Mesendoderm (in vitro differentiated cells): ENCODE data around the gene S100A7.

Experiments
- DNase-seq: peaks from one replicate; pipeline ENCODE4 v3.0.0; 2013
- H2AK5ac ChIP-seq: 2 replicates; pipeline ENCODE4 v1.6.1; 2013; ENCODE audit warnings: low read length, inconsistent platforms
- H2BK120ac ChIP-seq: 2 replicates; pipeline ENCODE4 v1.6.1; 2013; ENCODE audit warnings: low read depth, mild to moderate bottlenecking, low read length, moderate library complexity, mixed read lengths
- H2BK15ac ChIP-seq: replicated peaks from 2 replicates; pipeline ENCODE4 v1.6.1; 2013; ENCODE audit warnings: low read depth, mild to moderate bottlenecking, moderate library complexity
- H2BK5ac ChIP-seq: 2 replicates; pipeline ENCODE4 v1.6.1; 2013; ENCODE audit warnings: low read length, inconsistent platforms
- H3K18ac ChIP-seq: 2 replicates; pipeline ENCODE4 v1.6.1; 2013; ENCODE audit warnings: mild to moderate bottlenecking, low read length, mixed read lengths
- H3K23ac ChIP-seq: one replicate; pipeline ENCODE4 v1.6.1; 2013; ENCODE audit warnings: low read length
- H3K27ac ChIP-seq: 2 replicates; pipeline ENCODE4 v1.5.1; 2013; ENCODE audit warnings: low read depth, mild to moderate bottlenecking, inconsistent platforms, low read length, moderate library complexity
- H3K27me3 ChIP-seq: 2 replicates; pipeline ENCODE4 v1.6.1; 2013; ENCODE audit warnings: low read length, control low read depth, mild to moderate bottlenecking, inconsistent platforms; ENCODE audit not compliant: insufficient read depth, poor library complexity
- H3K36me3 ChIP-seq: 2 replicates; pipeline ENCODE4 v1.6.1; 2013; ENCODE audit warnings: low read length, inconsistent platforms; ENCODE audit not compliant: control insufficient read depth, insufficient read depth
- H3K4ac ChIP-seq: one replicate; pipeline ENCODE4 v1.6.1; 2013; ENCODE audit warnings: low read depth, mild to moderate bottlenecking, low read length, moderate library complexity
- H3K4me1 ChIP-seq: 2 replicates; pipeline ENCODE4 v1.6.1; 2013; ENCODE audit warnings: low read depth, low read length, inconsistent platforms; ENCODE audit not compliant: control insufficient read depth
- H3K4me2 ChIP-seq: 2 replicates; pipeline ENCODE4 v1.6.1; 2013; ENCODE audit warnings: low read length
- H3K4me3 ChIP-seq: 2 replicates; pipeline ENCODE4 v1.5.1; 2013; ENCODE audit warnings: mild to moderate bottlenecking, low read length
- H3K56ac ChIP-seq: one replicate; pipeline ENCODE4 v1.6.1; 2013; ENCODE audit warnings: low read length
- H3K79me1 ChIP-seq: 2 replicates; pipeline ENCODE4 v1.6.1; 2013; ENCODE audit warnings: low read length, inconsistent platforms
- H3K79me2 ChIP-seq: 2 replicates; pipeline ENCODE4 v1.6.1; 2013; ENCODE audit warnings: mild to moderate bottlenecking, low read length; ENCODE audit not compliant: control insufficient read depth, insufficient read depth
- H3K9ac ChIP-seq: 2 replicates; pipeline ENCODE4 v1.6.1; 2013; ENCODE audit warnings: low read length, inconsistent platforms
- H4K5ac ChIP-seq: one replicate; pipeline ENCODE4 v1.6.1; 2013; ENCODE audit warnings: low read length
- H4K8ac ChIP-seq: one replicate; pipeline ENCODE4 v1.6.1; 2013; ENCODE audit warnings: low read depth, mild to moderate bottlenecking, control low read depth, low read length, moderate library complexity
- WGBS: extraction: QIAGEN DNeasy Blood & Tissue Kit; methylation state at CpG from one replicate; pipeline ENCODE4 v1.1.7; 2013; ENCODE audit warnings: low lambda C conversion rate, missing lambda C conversion rate; ENCODE audit not compliant: insufficient coverage; ENCODE audit errors: extremely low coverage; 5-methylcytosine and 5-hydroxymethylcytosine counted together

Gene S100A7

DNA sequence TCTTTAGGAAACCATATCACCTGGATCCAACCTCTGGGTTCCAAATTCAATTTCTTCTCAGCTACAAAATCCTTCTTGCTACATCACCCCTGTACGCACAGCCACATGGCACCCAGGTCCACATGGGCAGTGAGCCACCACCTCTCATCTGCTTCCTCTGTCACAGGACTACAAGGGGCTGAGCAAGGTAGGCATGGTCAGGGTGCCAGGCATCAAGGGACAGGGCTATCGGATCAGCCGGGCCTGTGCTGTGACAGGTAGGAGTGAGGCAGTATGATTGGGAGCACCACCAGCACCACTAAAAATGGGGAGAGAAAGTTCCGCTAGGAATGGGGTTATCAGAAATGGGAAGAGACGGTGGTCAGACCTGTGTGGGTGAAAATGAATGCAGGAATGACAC lies 45.9 kb upstream of the S100A7 start:
- H3K36me3 ChIP-seq: no peaks in the 10 kb centered on the region
- no peaks in the 10 kb centered on the region for H3K4me1 ChIP-seq
- no peak overlapping the region for H4K8ac ChIP-seq
- no peaks in the 10 kb centered on the region for H3K27me3 ChIP-seq
- H3K27ac ChIP-seq: no peak overlapping the region
- H3K9ac ChIP-seq: no peak overlapping the region
- DNase-seq: no peak
- no peaks in the 10 kb centered on the region for H3K79me2 ChIP-seq
- WGBS: no CpG with 5 or more reads among the region's 5 CpGs
- H4K5ac ChIP-seq: no peak overlapping the region
- H3K4me3 ChIP-seq: no peak overlapping the region
- H3K23ac ChIP-seq: no peak overlapping the region
- H3K56ac ChIP-seq: peak overlapping the region; percentile 22
- no peak overlapping the region for H2BK15ac ChIP-seq
- no peaks in the 10 kb centered on the region for H3K79me1 ChIP-seq
- no peak overlapping the region for H3K18ac ChIP-seq
- no peak overlapping the region for H2BK5ac ChIP-seq
- H2AK5ac ChIP-seq: no peak overlapping the region
- H3K4ac ChIP-seq: no peak overlapping the region
- H3K4me2 ChIP-seq: no peak overlapping the region
- H2BK120ac ChIP-seq: no peak overlapping the region

DNA sequence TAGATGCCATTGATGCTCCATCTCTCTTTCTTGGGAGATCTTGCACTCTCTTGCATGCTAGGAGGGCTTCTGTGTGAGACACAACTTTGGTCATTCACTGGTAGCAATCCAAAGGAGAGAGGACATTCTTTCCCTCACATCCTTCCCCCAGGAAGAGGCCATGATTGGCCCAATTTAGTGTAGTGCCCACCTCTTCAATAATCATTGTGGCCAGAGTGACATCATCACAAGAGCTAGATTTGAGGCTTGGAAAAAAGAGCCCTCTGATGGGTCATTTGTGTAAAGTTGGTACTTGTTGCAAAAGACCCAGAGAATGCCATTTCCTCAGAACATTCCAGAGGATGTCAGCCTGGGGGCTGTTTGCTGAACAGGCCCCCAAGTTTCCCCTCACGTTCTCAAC lies 45.1 kb upstream of the S100A7 start:
- no CpG with 5 or more reads among the region's 1 CpG for WGBS
- H2AK5ac ChIP-seq: no peak overlapping the region

DNA sequence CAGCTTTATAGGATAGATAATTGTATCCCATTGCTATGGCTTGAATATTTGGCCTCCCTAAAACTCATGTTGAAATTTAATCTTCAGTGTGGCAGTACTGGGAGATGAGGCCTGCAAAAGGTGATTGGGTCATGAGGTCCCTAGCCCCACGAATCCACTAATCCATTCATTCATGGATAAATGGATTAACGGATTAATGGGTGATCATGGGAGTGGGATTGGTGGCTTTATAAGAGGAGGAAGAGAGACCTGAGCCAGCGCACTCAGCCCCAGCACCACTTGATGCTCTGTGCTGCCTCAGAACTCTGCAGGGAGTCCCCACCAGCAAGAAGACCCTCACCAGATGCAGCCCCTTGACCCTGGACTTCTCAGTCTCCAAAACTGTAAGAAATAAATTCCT lies 43.3 kb upstream of the S100A7 start:
- DNase-seq: no peak

More for the DNA sequence above, 45.1 kb upstream of the S100A7 start:
- Histone ChIP-seq H3K9ac (no peak overlapping the region), H3K4me3 (no peak overlapping the region), H3K27ac (no peak overlapping the region), H3K79me2 (no peaks in the 10 kb centered on the region), H2BK15ac (no peak overlapping the region), H3K36me3 (no peaks in the 10 kb centered on the region), H3K56ac (no peak overlapping the region), H4K5ac (no peak overlapping the region), H2BK120ac (no peak overlapping the region), H3K27me3 (no peaks in the 10 kb centered on the region), H3K79me1 (no peaks in the 10 kb centered on the region), H3K4me2 (no peak overlapping the region), H3K4me1 (no peaks in the 10 kb centered on the region), H3K4ac (no peak overlapping the region), H2BK5ac (no peak overlapping the region), H3K23ac (no peak overlapping the region), H4K8ac (no peak overlapping the region), H3K18ac (no peak overlapping the region)
- no peak for DNase-seq

DNA sequence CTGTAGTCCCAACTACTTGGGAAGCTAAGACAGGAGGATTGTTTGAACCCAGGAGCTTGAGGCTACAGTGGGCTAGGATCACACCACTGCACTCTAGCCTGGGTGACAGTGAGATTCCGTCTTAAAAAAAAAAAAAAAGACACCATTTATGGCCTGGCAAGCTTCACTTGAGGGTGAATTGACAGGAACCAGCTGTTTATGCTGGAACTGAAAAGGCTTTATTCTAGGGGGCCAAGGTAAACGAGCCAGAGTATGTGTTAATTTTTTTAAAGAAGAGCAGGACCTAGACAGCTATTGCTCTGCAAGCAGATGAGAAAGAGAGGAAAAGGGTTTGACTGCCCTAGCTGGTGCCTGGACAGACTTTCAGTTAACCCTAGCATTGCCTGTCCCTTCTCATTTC lies 38.3 kb upstream of the S100A7 start:
- no peak overlapping the region for H3K56ac ChIP-seq
- no peak overlapping the region for H3K27ac ChIP-seq
- no peak overlapping the region for H3K18ac ChIP-seq
- no peak overlapping the region for H2BK120ac ChIP-seq
- H2BK15ac ChIP-seq: no peak overlapping the region
- DNase-seq: no peak
- H2AK5ac ChIP-seq: no peak overlapping the region
- H3K79me2 ChIP-seq: no peaks in the 10 kb centered on the region
- H3K23ac ChIP-seq: no peak overlapping the region
- no peaks in the 10 kb centered on the region for H3K36me3 ChIP-seq
- H3K4ac ChIP-seq: no peak overlapping the region
- no peaks in the 10 kb centered on the region for H3K27me3 ChIP-seq
- H3K79me1 ChIP-seq: no peaks in the 10 kb centered on the region
- H3K4me2 ChIP-seq: no peak overlapping the region
- no peak overlapping the region for H4K8ac ChIP-seq
- H2BK5ac ChIP-seq: no peak overlapping the region
- no CpG with 5 or more reads among the region's 2 CpGs for WGBS
- no peak overlapping the region for H3K4me3 ChIP-seq
- H4K5ac ChIP-seq: no peak overlapping the region
- no peaks in the 10 kb centered on the region for H3K4me1 ChIP-seq
- no peak overlapping the region for H3K9ac ChIP-seq

More for the DNA sequence above, 43.3 kb upstream of the S100A7 start:
- Histone ChIP-seq H3K9ac (no peak overlapping the region), H4K8ac (no peak overlapping the region), H2BK5ac (no peak overlapping the region), H3K4me3 (no peak overlapping the region), H3K79me2 (no peaks in the 10 kb centered on the region), H3K18ac (no peak overlapping the region), H2AK5ac (no peak overlapping the region), H3K79me1 (no peaks in the 10 kb centered on the region), H3K56ac (no peak overlapping the region), H4K5ac (no peak overlapping the region), H3K23ac (no peak overlapping the region), H3K27ac (no peak overlapping the region), H2BK120ac (no peak overlapping the region), H3K4me1 (no peaks in the 10 kb centered on the region), H3K36me3 (no peaks in the 10 kb centered on the region), H3K4me2 (no peak overlapping the region), H3K27me3 (no peaks in the 10 kb centered on the region), H3K4ac (no peak overlapping the region), H2BK15ac (no peak overlapping the region)
- WGBS: no CpG with 5 or more reads among the region's 3 CpGs

DNA sequence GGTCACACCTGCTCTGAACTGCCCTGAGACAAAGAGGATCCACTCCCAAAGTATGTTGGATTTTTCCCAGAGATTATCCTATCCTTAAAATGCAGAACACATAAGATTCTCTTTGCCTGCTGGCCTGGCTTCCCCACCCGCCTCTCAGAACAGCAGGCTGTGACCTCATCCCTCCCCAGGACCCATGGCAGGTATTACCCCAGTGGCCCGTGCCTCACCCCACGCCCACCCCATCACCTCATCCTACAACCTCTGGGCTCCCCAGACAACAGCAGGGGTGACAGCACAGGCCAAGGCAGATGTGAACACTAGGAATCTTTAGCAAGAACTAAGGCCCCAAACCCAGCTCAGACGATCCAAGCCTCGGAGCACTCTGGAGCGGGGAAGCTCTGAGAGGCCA lies 35.1 kb upstream of the S100A7 start:
- Histone ChIP-seq H4K5ac (no peak overlapping the region), H3K4me3 (no peak overlapping the region), H3K79me1 (no peaks in the 10 kb centered on the region), H3K4me1 (no peaks in the 10 kb centered on the region), H3K23ac (no peak overlapping the region), H3K56ac (peak overlapping the region; percentile 47), H2BK5ac (no peak overlapping the region), H3K27me3 (no peaks in the 10 kb centered on the region), H2BK15ac (no peak overlapping the region), H3K27ac (no peak overlapping the region), H3K4ac (no peak overlapping the region), H3K9ac (no peak overlapping the region), H2BK120ac (no peak overlapping the region), H3K79me2 (no peaks in the 10 kb centered on the region), H3K36me3 (no peaks in the 10 kb centered on the region), H3K18ac (no peak overlapping the region), H2AK5ac (no peak overlapping the region), H3K4me2 (no peak overlapping the region), H4K8ac (no peak overlapping the region)
- no CpG with 5 or more reads among the region's 6 CpGs for WGBS
- no peak for DNase-seq

- Histone ChIP-seq H3K79me1 (no peaks in the 10 kb centered on the region), H2BK120ac (no peak overlapping the region), H3K27me3 (no peaks in the 10 kb centered on the region), H3K4me3 (no peak overlapping the region), H2BK5ac (no peak overlapping the region), H3K79me2 (no peaks in the 10 kb centered on the region), H3K4me1 (no peaks in the 10 kb centered on the region), H4K5ac (no peak overlapping the region), H3K56ac (peak overlapping the region; percentile 47), H3K36me3 (no peaks in the 10 kb centered on the region), H3K27ac (no peak overlapping the region), H3K4ac (no peak overlapping the region), H2AK5ac (no peak overlapping the region), H2BK15ac (no peak overlapping the region), H3K4me2 (no peak overlapping the region), H3K23ac (no peak overlapping the region), H4K8ac (no peak overlapping the region), H3K18ac (no peak overlapping the region), H3K9ac (no peak overlapping the region)
- WGBS: no CpG with 5 or more reads among the region's 6 CpGs
- peak; percentile 96 for DNase-seq
Observed at GRCh38 chr1:153494976-153495535, 34.6 kb upstream of the S100A7 start.
